SK-N-SH (cell line): ENCODE data around the gene FAM3B. TPM values are rescaled to one million over a fixed set of nuclear protein-coding genes. Genes with fewer than 3 reads are reported as not detected.

Experiments
- CTCF ChIA-PET: fragments of 300-600, 350-600 bp; formaldehyde crosslinking; extraction: SDS; loops from one replicate; lab custom pipeline; 2021; lab: Yijun Ruan, JAX
- POLR2A ChIA-PET: fragments of 350-600 bp; sonication (Branson Sonifier 250); formaldehyde crosslinking; extraction: SDS; loops from one replicate; lab custom pipeline; 2020; ENCODE audit warnings: antibody characterized with exemption, inconsistent platforms; lab: Yijun Ruan, JAX
- DNase-seq: peaks from one replicate; pipeline ENCODE4 v3.0.0; 2012
- H2AFZ ChIP-seq: fragments of 200-600 bp; sonication (generic); 2 replicates; pipeline ENCODE4 v1.8.1; 2016; ENCODE audit warnings: antibody characterized with exemption, mild to moderate bottlenecking, low read depth
- H3F3A ChIP-seq: fragments of 200-600 bp; sonication (generic); replicated peaks from 2 replicates; pipeline ENCODE3; 2016; ENCODE audit warnings: antibody characterized with exemption, mild to moderate bottlenecking; ENCODE audit not compliant: insufficient read depth
- H3K27ac ChIP-seq, 2 experiments: fragments of 200-500 bp in 1 of 2; fragments of 200-600 bp in 1 of 2; sonication (Bioruptor generic) in 1 of 2; sonication (generic), shearing (Covaris generic) in 1 of 2; 2 replicates each; pipeline versions ENCODE4 v1.5.1 to v1.6.1; 2014 to 2016; ENCODE audit warnings: low read depth in 2 of 2, inconsistent platforms in 1 of 2, low read length in 1 of 2, mild to moderate bottlenecking in 1 of 2, mixed read lengths in 1 of 2
- H3K27me3 ChIP-seq: fragments of 200-600 bp; sonication (generic), shearing (Covaris generic); 2 replicates; pipeline ENCODE4 v1.6.1; 2016; ENCODE audit warnings: mixed run types; ENCODE audit not compliant: insufficient read depth
- H3K36me3 ChIP-seq, 2 experiments: fragments of 200-500 bp in 1 of 2; fragments of 200-600 bp in 1 of 2; sonication (Bioruptor generic) in 1 of 2; sonication (generic) in 1 of 2; replicated peaks in 1 of 2; 2 replicates each; pipeline versions ENCODE3 to v1.5.1; 2014 to 2016; ENCODE audit warnings: low read length in 1 of 2, mild to moderate bottlenecking in 1 of 2; ENCODE audit not compliant: insufficient read depth in 2 of 2, control insufficient read depth in 1 of 2
- H3K4me1 ChIP-seq, 2 experiments: fragments of 200-500 bp in 1 of 2; fragments of 200-600 bp in 1 of 2; sonication (Bioruptor generic) in 1 of 2; sonication (generic), shearing (Covaris generic) in 1 of 2; 2 replicates each; pipeline versions ENCODE4 v1.5.1 to v1.6.1; 2014 to 2016; ENCODE audit warnings: low read depth in 1 of 2, low read length in 1 of 2, mixed run types in 1 of 2; ENCODE audit not compliant: insufficient read depth in 2 of 2, control insufficient read depth in 1 of 2
- H3K4me2 ChIP-seq: fragments of 200-600 bp; sonication (generic), shearing (Covaris generic); 2 replicates; pipeline ENCODE4 v1.6.1; 2017; ENCODE audit warnings: mixed run types
- H3K4me3 ChIP-seq, 2 experiments: fragments of 200-500 bp in 1 of 2; fragments of 200-600 bp in 1 of 2; sonication (Bioruptor generic) in 1 of 2; sonication (generic), shearing (Covaris generic) in 1 of 2; 2 replicates each; pipeline versions ENCODE4 v1.5.1 to v1.8.1; 2014 to 2016; ENCODE audit warnings: low read depth in 2 of 2, inconsistent platforms in 1 of 2, low read length in 1 of 2, mild to moderate bottlenecking in 1 of 2, mixed read lengths in 1 of 2, moderate library complexity in 1 of 2
- H3K79me2 ChIP-seq: fragments of 200-600 bp; sonication (generic); 2 replicates; pipeline ENCODE4 v1.8.1; 2017; ENCODE audit warnings: mild to moderate bottlenecking; ENCODE audit not compliant: insufficient read depth
- H3K9ac ChIP-seq: fragments of 200-600 bp; sonication (generic); 2 replicates; pipeline ENCODE4 v1.6.1; 2017; ENCODE audit warnings: mixed run types
- H3K9me2 ChIP-seq: fragments of 200-600 bp; sonication (generic); 2 replicates; pipeline ENCODE4 v1.6.1; 2017; ENCODE audit warnings: mixed run types
- H3K9me3 ChIP-seq: fragments of 200-600 bp; sonication (generic); 2 replicates; pipeline ENCODE4 v1.6.1; 2017; ENCODE audit warnings: mixed run types, mild to moderate bottlenecking, moderate library complexity
- H4K20me1 ChIP-seq: fragments of 200-600 bp; sonication (generic); 2 replicates; pipeline ENCODE4 v1.6.1; 2017; ENCODE audit warnings: mild to moderate bottlenecking, mixed run types; ENCODE audit not compliant: insufficient read depth
- CTCF ChIP-seq: fragments of 200-600 bp; sonication (generic); IDR thresholded peaks from 2 replicates; pipeline ENCODE4 v1.6.1; 2017; ENCODE audit warnings: antibody characterized with exemption, mild to moderate bottlenecking, moderate library complexity
- ELF1 ChIP-seq: IDR thresholded peaks from 2 replicates; pipeline ENCODE4 v1.4.0; 2012
- EP300 ChIP-seq, 2 experiments: IDR thresholded peaks; 2 replicates each; pipeline versions ENCODE4 v1.4.0 to v1.6.1; 2012; ENCODE audit warnings: borderline replicate concordance in 1 of 2, low read depth in 1 of 2, low read length in 1 of 2
- GABPA ChIP-seq: IDR thresholded peaks from 2 replicates; pipeline ENCODE4 v1.4.0; 2012; ENCODE audit warnings: low read depth, mild to moderate bottlenecking
- GATA2 ChIP-seq: sonication (generic); formaldehyde crosslinking; IDR thresholded peaks from 2 replicates; pipeline ENCODE4 v1.5.0; 2020; ENCODE audit warnings: mild to moderate bottlenecking, missing genetic modification reagents
- JUND ChIP-seq: IDR thresholded peaks from 2 replicates; pipeline ENCODE4 v1.4.0; 2012
- MEF2A ChIP-seq: IDR thresholded peaks from 2 replicates; pipeline ENCODE4 v1.4.0; 2012; ENCODE audit warnings: low read depth, borderline replicate concordance
- MXI1 ChIP-seq: IDR thresholded peaks from 2 replicates; pipeline ENCODE4 v1.6.1; 2012; ENCODE audit warnings: mild to moderate bottlenecking, low read depth, low read length, improper control_type of control experiment
- NFIC ChIP-seq: IDR thresholded peaks from 2 replicates; pipeline ENCODE4 v1.4.0; 2012; ENCODE audit warnings: borderline replicate concordance
- POLR2AphosphoS5 ChIP-seq: IDR thresholded peaks from 2 replicates; pipeline ENCODE4 v1.6.1; 2012; ENCODE audit warnings: low read depth, low read length
- REST ChIP-seq: IDR thresholded peaks from 2 replicates; pipeline ENCODE4 v1.6.1; 2012; ENCODE audit warnings: mild to moderate bottlenecking, low read depth, low read length, moderate library complexity
- RFX5 ChIP-seq: IDR thresholded peaks from 2 replicates; pipeline ENCODE4 v1.6.1; 2012; ENCODE audit warnings: mild to moderate bottlenecking, improper control_type of control experiment, low read length
- RXRA ChIP-seq: IDR thresholded peaks from 2 replicates; pipeline ENCODE4 v1.4.0; 2012; ENCODE audit warnings: low read depth, mild to moderate bottlenecking, borderline replicate concordance
- TEAD4 ChIP-seq: IDR thresholded peaks from 2 replicates; pipeline ENCODE4 v1.4.0; 2012; ENCODE audit warnings: mild to moderate bottlenecking, borderline replicate concordance; ENCODE audit not compliant: insufficient read depth
- ZBTB33 ChIP-seq: IDR thresholded peaks from 2 replicates; pipeline ENCODE4 v1.4.0; 2012; ENCODE audit warnings: low read depth, borderline replicate concordance
- WGBS: methylation state at CpG from one replicate; pipeline ENCODE4 v1.1.6; 2017; ENCODE audit warnings: low lambda C conversion rate; 5-methylcytosine and 5-hydroxymethylcytosine counted together
- polyA plus RNA-seq, 3 experiments: library from polyadenylated mRNA; depleted of rRNA; stranded (reverse); fragments of >200 nt; gene quantifications; 2 replicates each; pipeline ENCODE4 v1.2.3, GENCODE V29; 2012
- TF ChIP-seq, protein P1 (sequence below): fragments of 150-350 bp; IDR thresholded peaks from 2 replicates; pipeline ENCODE4 v1.6.1; 2016; ENCODE audit warnings: mild to moderate bottlenecking, low read depth, low read length
- TF ChIP-seq, protein P2 (sequence below): IDR thresholded peaks from 2 replicates; pipeline ENCODE4; 2012

The FAM3B gene
- polyA plus RNA-seq, 1 of the 3 experiments (the other 2 are of a cell fraction), result not detected

- TF ChIP-seq JUND (no peak), MEF2A (no peak), GATA2 (CRISPR knock-in tag) (no peak), GABPA (no peak), NFIC (no peak), RFX5 (no peak), EP300 (IDR thresholded peaks at IDR 0.05; ENCODE audit: borderline replicate concordance in 1 of 2, low read depth in 1 of 2, low read length in 1 of 2) (no peak), ELF1 (no peak), RXRA (no peak), ZBTB33 (no peak), POLR2AphosphoS5 (no peak), CTCF (no peak), REST (no peak), TEAD4 (no peak), MXI1 (no peak)
- TF ChIP-seq, protein P1, sequence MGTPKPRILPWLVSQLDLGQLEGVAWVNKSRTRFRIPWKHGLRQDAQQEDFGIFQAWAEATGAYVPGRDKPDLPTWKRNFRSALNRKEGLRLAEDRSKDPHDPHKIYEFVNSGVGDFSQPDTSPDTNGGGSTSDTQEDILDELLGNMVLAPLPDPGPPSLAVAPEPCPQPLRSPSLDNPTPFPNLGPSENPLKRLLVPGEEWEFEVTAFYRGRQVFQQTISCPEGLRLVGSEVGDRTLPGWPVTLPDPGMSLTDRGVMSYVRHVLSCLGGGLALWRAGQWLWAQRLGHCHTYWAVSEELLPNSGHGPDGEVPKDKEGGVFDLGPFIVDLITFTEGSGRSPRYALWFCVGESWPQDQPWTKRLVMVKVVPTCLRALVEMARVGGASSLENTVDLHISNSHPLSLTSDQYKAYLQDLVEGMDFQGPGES, result no peak
- TF ChIP-seq, protein P2, sequence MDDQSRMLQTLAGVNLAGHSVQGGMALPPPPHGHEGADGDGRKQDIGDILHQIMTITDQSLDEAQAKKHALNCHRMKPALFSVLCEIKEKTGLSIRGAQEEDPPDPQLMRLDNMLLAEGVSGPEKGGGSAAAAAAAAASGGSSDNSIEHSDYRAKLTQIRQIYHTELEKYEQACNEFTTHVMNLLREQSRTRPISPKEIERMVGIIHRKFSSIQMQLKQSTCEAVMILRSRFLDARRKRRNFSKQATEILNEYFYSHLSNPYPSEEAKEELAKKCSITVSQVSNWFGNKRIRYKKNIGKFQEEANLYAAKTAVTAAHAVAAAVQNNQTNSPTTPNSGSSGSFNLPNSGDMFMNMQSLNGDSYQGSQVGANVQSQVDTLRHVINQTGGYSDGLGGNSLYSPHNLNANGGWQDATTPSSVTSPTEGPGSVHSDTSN, result no peak
- H3K4me3 ChIP-seq, result no peak overlapping the region
- 3% methylated on average over 1 of the region's 1 CpG for WGBS
These were observed 13.6 kb upstream of the FAM3B start for GRCh38 chr21:41302976-41303375.

More at GRCh38 chr21:41302976-41303375, 13.6 kb upstream of the FAM3B start:
- CTCF ChIA-PET, result no interaction called here
- H2AFZ ChIP-seq, result no peak overlapping the region
- no peaks in the 10 kb centered on the region for H3K79me2 ChIP-seq
- no peaks in the 10 kb centered on the region for H3K9me3 ChIP-seq
- no peak for DNase-seq
- no peak overlapping the region for H3K9ac ChIP-seq
- no peak overlapping the region for H3K27ac ChIP-seq
- H3K36me3 ChIP-seq, result no peaks in the 10 kb centered on the region
- no peaks in the 10 kb centered on the region for H3K27me3 ChIP-seq
- no peaks in the 10 kb centered on the region for H4K20me1 ChIP-seq
- H3F3A ChIP-seq, result no peaks in the 10 kb centered on the region
- POLR2A ChIA-PET, result no interaction called here
- H3K4me1 ChIP-seq, result no peaks in the 10 kb centered on the region
- H3K9me2 ChIP-seq, result no peaks in the 10 kb centered on the region
- no peak overlapping the region for H3K4me2 ChIP-seq
